Panc1 (cell line): ENCODE data around the gene OVCH1.

Source experiments
- CTCF ChIP-seq: fragments of 450-650 bp; IDR thresholded peaks from 2 replicates; pipeline ENCODE4 v1.5.1; 2017; ENCODE audit warnings: mild to moderate bottlenecking
- REST ChIP-seq, 2 experiments: IDR thresholded peaks; 2 replicates each; pipeline ENCODE4 v1.6.1; 2011 to 2012; ENCODE audit warnings: low read depth in 2 of 2, control low read depth in 1 of 2, low read length in 1 of 2, mild to moderate bottlenecking in 1 of 2, moderate library complexity in 1 of 2; ENCODE audit not compliant: insufficient read depth in 1 of 2
- SIN3A ChIP-seq: IDR thresholded peaks from 2 replicates; pipeline ENCODE4 v1.6.1; 2012; ENCODE audit warnings: low read depth, mild to moderate bottlenecking, low read length, moderate library complexity, borderline replicate concordance; ENCODE audit not compliant: insufficient read depth

GRCh38 chr12:29505122-29505521 lies 7.6 kb upstream of the OVCH1 start:
- TF ChIP-seq CTCF (no peak), REST (IDR thresholded peaks at IDR 0.05; ENCODE audit: insufficient read depth in 1 of 2, low read depth in 2 of 2, low read length in 1 of 2) (no peak), SIN3A (no peak)
